Neuronal stem cell (in vitro differentiated cells): Measurements from ENCODE around the gene PXDN.
A peak's percentile ranks its signal among the peaks of the same experiment; 100 is the strongest.

Experiments
- DNase-seq: peaks from one replicate; pipeline ENCODE4 v3.0.0-alpha.2; 2013; ENCODE audit warnings: low spot score
- H2AFZ ChIP-seq: one replicate; pipeline ENCODE4 v1.6.1; 2013; ENCODE audit warnings: mild to moderate bottlenecking, low read length, inconsistent platforms
- H2AK5ac ChIP-seq: 2 replicates; pipeline ENCODE4 v1.6.1; 2013; ENCODE audit warnings: low read depth, mild to moderate bottlenecking, inconsistent platforms, low read length, moderate library complexity, mixed read lengths
- H2BK120ac ChIP-seq: 2 replicates; pipeline ENCODE4 v1.6.1; 2013; ENCODE audit warnings: low read depth, mild to moderate bottlenecking, inconsistent platforms, low read length, moderate library complexity, mixed read lengths
- H2BK12ac ChIP-seq: one replicate; pipeline ENCODE4 v1.6.1; 2013; ENCODE audit warnings: low read length, inconsistent platforms
- H2BK15ac ChIP-seq: 2 replicates; pipeline ENCODE4 v1.6.1; 2013; ENCODE audit warnings: mild to moderate bottlenecking, low read length, inconsistent platforms, mixed read lengths
- H2BK5ac ChIP-seq: one replicate; pipeline ENCODE4 v1.6.1; 2013; ENCODE audit warnings: inconsistent platforms, mild to moderate bottlenecking, low read length, moderate library complexity
- H3K14ac ChIP-seq: one replicate; pipeline ENCODE4 v1.6.1; 2013; ENCODE audit warnings: low read length, inconsistent platforms
- H3K18ac ChIP-seq: 2 replicates; pipeline ENCODE4 v1.6.1; 2013; ENCODE audit warnings: low read length, inconsistent platforms
- H3K23ac ChIP-seq: 2 replicates; pipeline ENCODE4 v1.6.1; 2013; ENCODE audit warnings: low read depth, mild to moderate bottlenecking, mixed read lengths, low read length, inconsistent platforms; ENCODE audit not compliant: poor library complexity
- H3K27ac ChIP-seq: replicated peaks from 3 replicates; pipeline ENCODE4 v1.5.1; 2013; ENCODE audit warnings: low read length, inconsistent platforms
- H3K27me3 ChIP-seq, 3 experiments: 2 replicates each; pipeline ENCODE4 v1.6.1; 2013; ENCODE audit warnings: low read length in 3 of 3, mild to moderate bottlenecking in 2 of 3, inconsistent platforms in 1 of 3, low read depth in 1 of 3, mixed read lengths in 1 of 3, moderate library complexity in 1 of 3; ENCODE audit not compliant: control insufficient read depth in 3 of 3, insufficient read depth in 3 of 3
- H3K36me3 ChIP-seq, 2 donors: replicated peaks in 1 of 2; 2 replicates each; pipeline ENCODE4 v1.6.1; 2013; ENCODE audit warnings: low read length in 2 of 2; ENCODE audit not compliant: control insufficient read depth in 2 of 2, insufficient read depth in 2 of 2
- H3K4ac ChIP-seq: 2 replicates; pipeline ENCODE4 v1.6.1; 2013; ENCODE audit warnings: inconsistent platforms, mild to moderate bottlenecking, low read length, moderate library complexity
- H3K4me1 ChIP-seq, 2 donors: 1 replicate in 1 of 2; 2 replicates in 1 of 2; pipeline ENCODE4 v1.6.1; 2013; ENCODE audit warnings: low read length in 2 of 2, low read depth in 1 of 2; ENCODE audit not compliant: control insufficient read depth in 2 of 2, insufficient read depth in 1 of 2
- H3K4me2 ChIP-seq: one replicate; pipeline ENCODE4 v1.6.1; 2013; ENCODE audit warnings: mild to moderate bottlenecking, low read length, inconsistent platforms; ENCODE audit not compliant: insufficient read depth, poor library complexity, severe bottlenecking
- H3K4me3 ChIP-seq, 2 donors: 2 replicates each; pipeline ENCODE4 v1.5.1; 2013; ENCODE audit warnings: low read length in 2 of 2, mild to moderate bottlenecking in 2 of 2, inconsistent platforms in 1 of 2, moderate library complexity in 1 of 2
- H3K79me1 ChIP-seq: one replicate; pipeline ENCODE4 v1.6.1; 2013; ENCODE audit warnings: low read depth, mild to moderate bottlenecking, inconsistent platforms, low read length, moderate library complexity
- H3K9ac ChIP-seq: one replicate; pipeline ENCODE4 v1.6.1; 2013; ENCODE audit warnings: mild to moderate bottlenecking, low read depth, low read length, inconsistent platforms; ENCODE audit not compliant: poor library complexity
- H3K9me3 ChIP-seq, 2 donors: replicated peaks in 1 of 2; 2 replicates each; pipeline versions ENCODE3 to v1.6.1; 2013; ENCODE audit warnings: low read length in 2 of 2, mild to moderate bottlenecking in 2 of 2, inconsistent platforms in 1 of 2, low read depth in 1 of 2, mixed read lengths in 1 of 2, moderate library complexity in 1 of 2; ENCODE audit not compliant: control insufficient read depth in 2 of 2, insufficient read depth in 1 of 2
- H4K8ac ChIP-seq: one replicate; pipeline ENCODE4 v1.6.1; 2013; ENCODE audit warnings: low read depth, mild to moderate bottlenecking, inconsistent platforms, low read length, moderate library complexity
- H4K91ac ChIP-seq: one replicate; pipeline ENCODE4 v1.6.1; 2013; ENCODE audit warnings: low read length, low read depth, mild to moderate bottlenecking, inconsistent platforms; ENCODE audit not compliant: poor library complexity
- WGBS, 2 donors: extraction: QIAGEN DNeasy Blood & Tissue Kit; methylation state at CpG; one replicate each; pipeline ENCODE4 v1.1.7; 2013; ENCODE audit warnings: missing lambda C conversion rate in 2 of 2, mixed read lengths in 1 of 2; ENCODE audit not compliant: insufficient read length in 2 of 2, insufficient replicate concordance in 1 of 2; ENCODE audit errors: extremely low coverage in 2 of 2; 5-methylcytosine and 5-hydroxymethylcytosine counted together

The PXDN gene

GRCh38 chr2:1628893-1629292 is 115.4 kb downstream of the PXDN start:
- Histone ChIP-seq H2AK5ac (no peak overlapping the region), H2AFZ (no peak overlapping the region), H3K18ac (no peak overlapping the region), H3K27me3 (no peaks in the 10 kb centered on the region), H4K8ac (no peak overlapping the region), H2BK12ac (no peak overlapping the region), H3K4ac (no peak overlapping the region), H3K36me3 (peaks cover 0 to 13% of the 10 kb centered on the region in 2 donors), H3K27ac (no peak overlapping the region), H3K14ac (no peak overlapping the region), H3K4me3 (no peak overlapping the region), H3K23ac (no peak overlapping the region), H4K91ac (no peak overlapping the region), H3K4me2 (no peak overlapping the region), H3K4me1 (peaks cover 0 to 18% of the 10 kb centered on the region in 2 donors), H3K9ac (no peak overlapping the region), H2BK15ac (no peak overlapping the region), H3K79me1 (no peaks in the 10 kb centered on the region), H2BK5ac (no peak overlapping the region), H2BK120ac (no peak overlapping the region), H3K9me3 (peaks cover 0 to 1% of the 10 kb centered on the region in 2 donors)
- no peak for DNase-seq
- no CpG with 5 or more reads among the region's 2 CpGs for WGBS, 2 donors

GRCh38 chr2:1627628-1628381 is 116.5 kb downstream of the PXDN start:
- H3K79me1 ChIP-seq, result no peaks in the 10 kb centered on the region
- no CpG with 5 or more reads among the region's 9 CpGs for WGBS, 2 donors

GRCh38 chr2:1626271-1626681 is 118.0 kb downstream of the PXDN start:
- Histone ChIP-seq H2BK5ac (no peak overlapping the region), H3K27me3 (no peaks in the 10 kb centered on the region), H3K4me3 (no peak overlapping the region), H4K8ac (no peak overlapping the region), H3K9ac (peak overlapping the region; percentile 39), H3K18ac (peak overlapping the region; percentile 68), H3K9me3 (peaks cover 0 to 1% of the 10 kb centered on the region in 2 donors), H3K4me1 (peaks cover 0 to 17% of the 10 kb centered on the region in 2 donors), H2BK120ac (peak overlapping the region; percentile 56), H3K4ac (no peak overlapping the region), H3K27ac (peak overlapping the region; percentile 92), H3K79me1 (no peaks in the 10 kb centered on the region), H3K4me2 (no peak overlapping the region), H3K23ac (no peak overlapping the region), H2BK12ac (no peak overlapping the region), H3K14ac (no peak overlapping the region), H3K36me3 (no peaks in the 10 kb centered on the region), H2AFZ (no peak overlapping the region), H4K91ac (peak overlapping the region; percentile 68), H2BK15ac (no peak overlapping the region), H2AK5ac (peak overlapping the region; percentile 92)
- DNase-seq, result no peak
- no CpG with 5 or more reads among the region's 8 CpGs for WGBS, 2 donors

More at GRCh38 chr2:1627628-1628381, 116.5 kb downstream of the PXDN start:
- Histone ChIP-seq H2BK12ac (peak overlapping the region; percentile 25), H3K14ac (no peak overlapping the region), H2BK15ac (no peak overlapping the region), H4K91ac (no peak overlapping the region), H3K27me3 (no peaks in the 10 kb centered on the region), H3K18ac (peak overlapping the region; percentile 93), H3K9ac (peak overlapping the region; percentile 39), H2AFZ (no peak overlapping the region), H3K4ac (no peak overlapping the region), H3K23ac (no peak overlapping the region), H2AK5ac (peak overlapping the region; percentile 89), H3K4me2 (no peak overlapping the region), H2BK120ac (peak overlapping the region; percentile 42), H3K9me3 (peaks cover 0 to 1% of the 10 kb centered on the region in 2 donors), H3K27ac (peak overlapping the region; percentile 32), H3K4me1 (peaks cover 0 to 18% of the 10 kb centered on the region in 2 donors), H4K8ac (no peak overlapping the region), H3K4me3 (peak overlapping the region in 1 of 2 donors; percentile 16), H3K36me3 (peaks cover 0 to 7% of the 10 kb centered on the region in 2 donors), H2BK5ac (no peak overlapping the region)
- no peak for DNase-seq

- H3K14ac ChIP-seq, result no peak overlapping the region
- H3K23ac ChIP-seq, result peak overlapping the region; percentile 53
- peak overlapping the region; percentile 16 for H2BK15ac ChIP-seq
- no peak overlapping the region for H3K9ac ChIP-seq
- peaks cover 0 to 17% of the 10 kb centered on the region in 2 donors for H3K4me1 ChIP-seq
- no peak overlapping the region for H3K4ac ChIP-seq
- H3K27ac ChIP-seq, result peak overlapping the region; percentile 92
- H2BK120ac ChIP-seq, result peak overlapping the region; percentile 36
- H2BK12ac ChIP-seq, result no peak overlapping the region
- H2BK5ac ChIP-seq, result peak overlapping the region; percentile 87
- H4K91ac ChIP-seq, result no peak overlapping the region
- peak; percentile 42 for DNase-seq
- no peaks in the 10 kb centered on the region for H3K27me3 ChIP-seq
- no peak overlapping the region for H2AFZ ChIP-seq
- no peaks in the 10 kb centered on the region for H3K36me3 ChIP-seq
- peak overlapping the region; percentile 89 for H3K18ac ChIP-seq
- WGBS, 2 donors, result no CpG with 5 or more reads among the region's 20 CpGs
- H2AK5ac ChIP-seq, result peak overlapping the region; percentile 43
- no peaks in the 10 kb centered on the region for H3K79me1 ChIP-seq
- peak overlapping the region; percentile 29 for H3K4me2 ChIP-seq
- no peak overlapping the region for H4K8ac ChIP-seq
- H3K4me3 ChIP-seq, result peak overlapping the region in 1 of 2 donors; percentile 28
- H3K9me3 ChIP-seq, result peaks cover 0 to 1% of the 10 kb centered on the region in 2 donors
Measured at GRCh38 chr2:1625281-1626001, 118.9 kb downstream of the PXDN start.
